ENCODE measurements around the gene CORO1C.
"Not testable (repeated sequence)": the region's sequence is repeated elsewhere in the genome, so short reads cannot be mapped to it uniquely, and the experiment has no call there.

The CORO1C gene

GRCh38 chr12:108731105-108731865 lies at the start of gene CORO1C:
TSS of gene CORO1C (minus strand) at chr12:108731518. CDS start at chr12:108701318, 30,200 bp downstream.
- DNase-seq (ENCODE audit: low read depth in 3 of 3), result peak; percentile 87 to 92 (median 92)

- no peak for DNase-seq (ENCODE audit: low read depth in 3 of 3)
Measured at GRCh38 chr12:108779998-108780688, 48.8 kb upstream of the CORO1C start.

GRCh38 chr12:108778053-108778452 lies 46.7 kb upstream of the CORO1C start:
- DNase-seq (ENCODE audit: low read depth in 3 of 3), result no peak

- DNase-seq (ENCODE audit: low read depth in 3 of 3), result no peak
Measured at GRCh38 chr12:108777156-108777555, 45.8 kb upstream of the CORO1C start.

GRCh38 chr12:108773798-108774788 lies 42.8 kb upstream of the CORO1C start:
- DNase-seq (ENCODE audit: low read depth in 3 of 3), result no peak

GRCh38 chr12:108772891-108773797 lies 41.8 kb upstream of the CORO1C start:
- DNase-seq (ENCODE audit: low read depth in 3 of 3), result no peak

GRCh38 chr12:108772247-108772646 lies 40.9 kb upstream of the CORO1C start:
- DNase-seq (ENCODE audit: low read depth in 3 of 3), result no peak

GRCh38 chr12:108771835-108772234 lies 40.5 kb upstream of the CORO1C start:
- DNase-seq (ENCODE audit: low read depth in 3 of 3), result not testable (repeated sequence)

- DNase-seq (ENCODE audit: low read depth in 3 of 3), result no peak
Measured at GRCh38 chr12:108770963-108771362, 39.6 kb upstream of the CORO1C start.

- no peak for DNase-seq (ENCODE audit: low read depth in 3 of 3)
Measured at GRCh38 chr12:108770269-108770829, 39.0 kb upstream of the CORO1C start.

GRCh38 chr12:108768591-108769500 lies 37.5 kb upstream of the CORO1C start:
- DNase-seq (ENCODE audit: low read depth in 3 of 3), result no peak

- DNase-seq (ENCODE audit: low read depth in 3 of 3), result no peak
Measured at GRCh38 chr12:108766294-108766693, 35.0 kb upstream of the CORO1C start.

GRCh38 chr12:108765289-108765764 lies 34.0 kb upstream of the CORO1C start:
- DNase-seq (ENCODE audit: low read depth in 3 of 3), result no peak

- no peak for DNase-seq (ENCODE audit: low read depth in 3 of 3)
Measured at GRCh38 chr12:108764540-108765288, 33.4 kb upstream of the CORO1C start.

GRCh38 chr12:108761226-108761625 lies 29.9 kb upstream of the CORO1C start:
- DNase-seq (ENCODE audit: low read depth in 3 of 3), result no peak

GRCh38 chr12:108759924-108760323 lies 28.6 kb upstream of the CORO1C start:
- DNase-seq (ENCODE audit: low read depth in 3 of 3), result no peak

- no peak for DNase-seq (ENCODE audit: low read depth in 3 of 3)
Measured at GRCh38 chr12:108757856-108758255, 26.5 kb upstream of the CORO1C start.

GRCh38 chr12:108756421-108756820 lies 25.1 kb upstream of the CORO1C start:
- DNase-seq (ENCODE audit: low read depth in 3 of 3), result no peak

- DNase-seq (ENCODE audit: low read depth in 3 of 3), result no peak
Measured at GRCh38 chr12:108755481-108755880, 24.2 kb upstream of the CORO1C start.
